ENCODE results near the gene FLOT1. TPM values are rescaled to one million over a fixed set of nuclear protein-coding genes. Genes with fewer than 3 reads are reported as not detected.
A peak's percentile ranks its signal among the peaks of the same experiment; 100 is the strongest.

The FLOT1 gene, protein sequence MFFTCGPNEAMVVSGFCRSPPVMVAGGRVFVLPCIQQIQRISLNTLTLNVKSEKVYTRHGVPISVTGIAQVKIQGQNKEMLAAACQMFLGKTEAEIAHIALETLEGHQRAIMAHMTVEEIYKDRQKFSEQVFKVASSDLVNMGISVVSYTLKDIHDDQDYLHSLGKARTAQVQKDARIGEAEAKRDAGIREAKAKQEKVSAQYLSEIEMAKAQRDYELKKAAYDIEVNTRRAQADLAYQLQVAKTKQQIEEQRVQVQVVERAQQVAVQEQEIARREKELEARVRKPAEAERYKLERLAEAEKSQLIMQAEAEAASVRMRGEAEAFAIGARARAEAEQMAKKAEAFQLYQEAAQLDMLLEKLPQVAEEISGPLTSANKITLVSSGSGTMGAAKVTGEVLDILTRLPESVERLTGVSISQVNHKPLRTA
- 240 and 243 TPM in 2 replicates for total RNA-seq (2022)
- Bru-seq, nascent RNA: percentile 91 among the genes with signal in this experiment
- percentile 96 among the genes with signal in this experiment for BruChase-seq, experiment 1, labeled RNA remaining after a 6-hour chase
- BruChase-seq, experiment 2, labeled RNA remaining after a 2-hour chase: percentile 93 among the genes with signal in this experiment
- long read RNA-seq, transcript FLOT1-201 (13 exons, 1,912 nt): major isoform, 415 of 855 reads
- long read RNA-seq, partial matches to known transcripts: 328 of 855 reads
- long read RNA-seq, other reads (novel, unspliced or antisense): 111 of 855 reads

DNA sequence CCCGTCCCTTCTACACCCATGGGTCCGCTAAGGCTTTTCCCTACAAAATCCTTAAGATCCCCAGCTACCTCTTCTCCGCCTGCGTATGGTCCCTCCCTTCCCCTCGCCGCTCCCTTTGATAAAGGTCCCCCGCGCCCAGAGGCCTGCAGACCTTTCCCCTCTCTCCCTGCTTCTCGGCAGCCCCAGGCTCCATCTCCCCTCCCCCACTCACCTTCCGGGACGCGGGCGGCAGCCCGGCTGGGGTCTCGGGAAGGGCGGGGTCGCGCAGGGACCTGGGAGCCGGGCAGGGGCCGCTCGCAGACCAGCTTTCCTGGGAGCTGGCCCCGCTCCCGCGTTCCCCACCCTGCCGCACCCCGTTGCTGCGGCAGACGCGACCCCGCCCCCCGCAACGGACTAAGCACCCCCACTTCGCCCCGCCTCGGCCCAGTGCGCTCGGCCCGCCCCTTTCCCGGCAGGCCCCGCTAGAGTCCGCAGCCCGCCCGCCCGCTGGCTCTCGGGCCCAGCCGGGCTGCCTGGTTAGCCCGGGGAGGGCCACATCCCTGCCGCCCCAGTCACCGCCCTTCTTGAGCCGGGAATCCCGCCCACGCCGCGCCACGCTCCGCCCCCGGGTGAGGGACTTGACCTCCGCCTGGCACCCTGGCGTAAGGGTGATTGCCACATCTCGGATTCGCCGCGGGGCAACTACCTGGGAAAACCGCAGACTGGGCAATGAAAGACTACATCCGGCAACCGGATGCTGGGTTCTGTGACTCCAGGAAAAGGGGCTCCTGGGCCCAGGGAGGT lies at the start of gene FLOT1:
FLOT1 (minus strand) TSS at position 372 of the 783 bp plus-strand sequence. CDS start 498 bp downstream, outside the sequence.
- peaks cover 60% of the 10 kb centered on the region for H3K4me1 Mint-ChIP-seq (ENCODE audit: low read depth, unreplicated experiment)
- peak within 1 kb of the TSS; percentile 93 for H3K4me3 Mint-ChIP-seq (ENCODE audit: low read depth, unreplicated experiment)
- H3K9me3 Mint-ChIP-seq (ENCODE audit: low read depth, unreplicated experiment): no peaks in the 10 kb centered on the region
- peaks cover 13% of the 10 kb centered on the region for H3K27me3 Mint-ChIP-seq (ENCODE audit: unreplicated experiment)
- CTCF ChIA-PET: interaction anchor here (0.5 to 1.6 kb wide), 10 partner anchors 10 to 128 kb away, joined by 3 to 7 read pairs (median 6); no protein-coding TSS in a partner anchor
- no TSS peak for BruUV-seq (replicated peaks)
- peaks cover 86% of the 10 kb centered on the region for H3K36me3 Mint-ChIP-seq (ENCODE audit: insufficient read depth, unreplicated experiment)
- TF ChIP-seq, protein P1, sequence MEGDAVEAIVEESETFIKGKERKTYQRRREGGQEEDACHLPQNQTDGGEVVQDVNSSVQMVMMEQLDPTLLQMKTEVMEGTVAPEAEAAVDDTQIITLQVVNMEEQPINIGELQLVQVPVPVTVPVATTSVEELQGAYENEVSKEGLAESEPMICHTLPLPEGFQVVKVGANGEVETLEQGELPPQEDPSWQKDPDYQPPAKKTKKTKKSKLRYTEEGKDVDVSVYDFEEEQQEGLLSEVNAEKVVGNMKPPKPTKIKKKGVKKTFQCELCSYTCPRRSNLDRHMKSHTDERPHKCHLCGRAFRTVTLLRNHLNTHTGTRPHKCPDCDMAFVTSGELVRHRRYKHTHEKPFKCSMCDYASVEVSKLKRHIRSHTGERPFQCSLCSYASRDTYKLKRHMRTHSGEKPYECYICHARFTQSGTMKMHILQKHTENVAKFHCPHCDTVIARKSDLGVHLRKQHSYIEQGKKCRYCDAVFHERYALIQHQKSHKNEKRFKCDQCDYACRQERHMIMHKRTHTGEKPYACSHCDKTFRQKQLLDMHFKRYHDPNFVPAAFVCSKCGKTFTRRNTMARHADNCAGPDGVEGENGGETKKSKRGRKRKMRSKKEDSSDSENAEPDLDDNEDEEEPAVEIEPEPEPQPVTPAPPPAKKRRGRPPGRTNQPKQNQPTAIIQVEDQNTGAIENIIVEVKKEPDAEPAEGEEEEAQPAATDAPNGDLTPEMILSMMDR (IDR thresholded peaks at IDR 0.05; ENCODE audit: unreplicated experiment): no peak
- peak within 1 kb of the TSS; percentile 98 for H3K27ac Mint-ChIP-seq (ENCODE audit: unreplicated experiment)
- intact Hi-C loops (cut with micrococcal nuclease; ENCODE audit: unreplicated experiment): loop anchor here (1.0 to 2.0 kb wide), 2 partner anchors 22 to 72 kb away; no protein-coding TSS in a partner anchor
- peak; percentile 99 for DNase-seq

- Mint-ChIP-seq H3K27ac (ENCODE audit: unreplicated experiment) (no peak overlapping the region), H3K4me3 (ENCODE audit: low read depth, unreplicated experiment) (no peak overlapping the region), H3K36me3 (ENCODE audit: insufficient read depth, unreplicated experiment) (peaks cover 5% of the 10 kb centered on the region), H3K4me1 (ENCODE audit: low read depth, unreplicated experiment) (peaks cover 24% of the 10 kb centered on the region), H3K9me3 (ENCODE audit: low read depth, unreplicated experiment) (no peaks in the 10 kb centered on the region), H3K27me3 (ENCODE audit: unreplicated experiment) (no peaks in the 10 kb centered on the region)
- TF ChIP-seq, protein P1 (IDR thresholded peaks at IDR 0.05; ENCODE audit: unreplicated experiment): no peak
- intact Hi-C loops (cut with micrococcal nuclease; ENCODE audit: unreplicated experiment): no loop called here
- CTCF ChIA-PET: interaction anchor here (0.6 kb wide), 1 partner anchor 42 kb away, joined by 5 read pairs; no protein-coding TSS in a partner anchor
- DNase-seq: no peak
- BruUV-seq (replicated peaks): no TSS peak
Observed at GRCh38 chr6:30790724-30791383, 48.4 kb upstream of the FLOT1 start.

DNA sequence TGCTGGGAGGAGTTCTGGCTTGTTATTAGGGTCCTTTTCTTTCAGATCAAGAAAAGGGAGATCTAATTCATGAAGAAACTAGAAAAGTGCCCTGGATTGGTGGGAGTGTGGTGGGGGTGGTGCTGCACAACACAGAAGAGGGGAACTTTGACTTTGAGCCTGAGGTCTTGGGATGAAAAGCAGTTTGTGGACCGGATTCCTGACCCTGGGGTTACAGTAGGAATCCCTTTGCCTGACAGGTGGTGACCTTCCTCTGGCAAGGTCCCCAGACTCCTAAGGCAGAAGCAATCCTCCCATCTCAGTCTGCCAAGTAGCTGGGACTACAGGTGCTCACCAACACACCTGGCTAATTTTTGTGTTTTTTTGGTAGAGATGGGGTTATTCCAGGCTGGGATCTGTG lies 47.1 kb upstream of the FLOT1 start:
- Mint-ChIP-seq H3K4me1 (ENCODE audit: low read depth, unreplicated experiment) (peaks cover 24% of the 10 kb centered on the region), H3K36me3 (ENCODE audit: insufficient read depth, unreplicated experiment) (peaks cover 5% of the 10 kb centered on the region), H3K27ac (ENCODE audit: unreplicated experiment) (no peak overlapping the region), H3K9me3 (ENCODE audit: low read depth, unreplicated experiment) (no peaks in the 10 kb centered on the region), H3K27me3 (ENCODE audit: unreplicated experiment) (no peaks in the 10 kb centered on the region), H3K4me3 (ENCODE audit: low read depth, unreplicated experiment) (no peak overlapping the region)
- DNase-seq: no peak
- CTCF ChIA-PET: no interaction called here
- TF ChIP-seq, protein P1 (IDR thresholded peaks at IDR 0.05; ENCODE audit: unreplicated experiment): no peak
- BruUV-seq (replicated peaks): no TSS peak
- intact Hi-C loops (cut with micrococcal nuclease; ENCODE audit: unreplicated experiment): no loop called here

DNA sequence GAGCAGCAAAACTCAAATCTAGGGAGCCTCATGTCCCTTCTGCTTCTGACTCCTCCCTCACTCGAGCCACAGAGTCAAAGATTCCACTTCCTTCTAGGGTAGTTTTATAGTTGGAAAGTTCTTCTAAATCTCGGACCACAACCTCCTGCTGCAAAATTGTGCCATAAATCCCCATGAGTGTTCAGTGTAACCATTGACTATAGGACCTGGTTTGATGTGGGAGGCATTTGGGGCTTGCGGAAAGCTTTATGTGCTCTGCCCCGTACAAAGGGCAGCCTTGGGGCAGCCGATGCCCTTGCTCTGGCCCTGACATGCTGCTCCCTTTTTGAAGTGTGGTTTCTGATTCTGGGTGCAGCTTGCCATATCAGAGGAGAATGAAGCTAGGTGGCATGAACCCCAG lies 45.5 kb upstream of the FLOT1 start:
- DNase-seq: no peak
- peaks cover 16% of the 10 kb centered on the region for H3K4me1 Mint-ChIP-seq (ENCODE audit: low read depth, unreplicated experiment)
- CTCF ChIA-PET: no interaction called here
- H3K27me3 Mint-ChIP-seq (ENCODE audit: unreplicated experiment): no peaks in the 10 kb centered on the region
- H3K4me3 Mint-ChIP-seq (ENCODE audit: low read depth, unreplicated experiment): no peak overlapping the region
- H3K36me3 Mint-ChIP-seq (ENCODE audit: insufficient read depth, unreplicated experiment): peaks cover under 1% of the 10 kb centered on the region
- no TSS peak for BruUV-seq (replicated peaks)
- no peak overlapping the region for H3K27ac Mint-ChIP-seq (ENCODE audit: unreplicated experiment)
- TF ChIP-seq, protein P1 (IDR thresholded peaks at IDR 0.05; ENCODE audit: unreplicated experiment): no peak
- intact Hi-C loops (cut with micrococcal nuclease; ENCODE audit: unreplicated experiment): no loop called here
- no peaks in the 10 kb centered on the region for H3K9me3 Mint-ChIP-seq (ENCODE audit: low read depth, unreplicated experiment)

Data from Calu3 (cell line).